Measurements from ENCODE around the gene SLC26A9.
"Not testable (repeated sequence)": the region's sequence is repeated elsewhere in the genome, so short reads cannot be mapped to it uniquely, and the experiment has no call there.

SLC26A9 gene

DNA sequence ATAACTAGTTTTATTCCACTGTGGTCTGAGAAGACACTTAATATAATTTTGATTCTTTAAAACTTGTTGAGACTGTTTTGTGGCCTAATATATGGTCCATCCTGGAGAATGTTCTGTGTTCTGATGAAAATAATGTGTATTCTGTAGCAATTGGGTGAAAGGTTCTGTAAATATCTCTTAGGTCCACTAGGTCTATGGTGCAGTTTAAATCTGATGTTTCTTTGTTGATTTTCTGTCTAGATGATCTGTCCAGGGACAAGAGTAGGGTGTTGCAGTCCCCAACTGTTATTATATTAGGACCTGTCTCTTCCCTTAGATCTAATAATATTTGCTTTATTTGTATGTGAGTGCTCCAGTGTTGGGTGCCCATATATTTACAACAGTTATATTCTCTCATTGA is 59.5 kb downstream of the SLC26A9 start:
- no peak for DNase-seq

DNA sequence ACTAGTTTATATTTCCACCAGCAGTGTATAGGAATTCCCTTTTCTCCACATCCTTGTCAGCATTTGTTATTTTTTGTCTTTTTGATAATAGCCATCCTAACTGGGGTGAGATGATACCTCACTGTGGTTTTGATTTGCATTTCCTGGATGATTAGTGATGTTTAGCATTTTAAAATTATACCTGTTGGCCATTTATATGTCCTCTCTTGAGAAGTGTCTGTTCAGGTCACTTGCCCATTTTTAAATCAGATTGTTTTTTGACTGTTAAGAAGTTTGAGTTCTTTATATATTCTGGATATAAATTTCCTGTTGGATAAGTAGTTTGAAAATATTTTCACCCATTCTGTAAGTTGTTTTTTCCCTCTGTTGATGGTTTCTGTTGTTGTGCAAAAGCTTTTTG is 62.3 kb downstream of the SLC26A9 start:
- DNase-seq = no peak

DNA sequence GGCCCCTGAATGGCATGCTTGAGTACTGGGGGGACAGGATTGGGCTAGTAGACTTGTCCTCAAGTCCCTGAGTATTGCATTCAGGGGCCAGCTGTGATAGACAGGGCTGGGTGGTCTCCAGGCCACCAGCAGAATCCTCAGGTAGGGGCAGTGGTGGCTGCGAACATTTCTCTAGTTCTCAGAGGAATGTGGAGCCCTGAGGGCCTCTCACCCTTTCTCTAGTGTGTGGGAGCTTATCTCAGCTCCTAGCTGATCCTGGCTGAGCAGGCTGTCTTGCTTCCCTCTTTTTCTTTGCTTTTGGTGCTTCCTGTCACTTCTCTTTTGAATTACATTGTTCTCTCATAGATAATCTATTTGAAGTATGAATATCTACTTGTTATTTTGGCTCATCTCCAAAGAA is 63.3 kb downstream of the SLC26A9 start:
- DNase-seq = no peak

DNA sequence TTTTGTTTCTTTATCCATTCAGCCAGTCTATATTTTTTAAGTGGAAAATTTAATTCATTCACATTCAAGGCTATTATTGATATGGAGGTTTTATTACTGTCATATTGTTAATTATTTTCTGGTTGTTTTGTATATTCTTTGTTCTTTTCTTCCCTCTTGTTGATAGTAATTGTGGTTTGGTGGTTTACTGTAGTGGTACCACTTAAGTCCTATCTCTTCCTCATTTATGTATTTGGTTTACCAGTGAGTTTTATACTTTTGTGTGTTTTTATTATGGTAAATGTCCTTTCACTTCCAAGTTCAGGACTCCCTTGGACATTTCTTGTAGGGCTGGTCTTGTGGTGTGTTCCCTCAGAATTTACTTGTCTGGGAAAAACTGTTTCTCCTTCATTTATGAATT is 65.2 kb downstream of the SLC26A9 start:
- DNase-seq = no peak

DNA sequence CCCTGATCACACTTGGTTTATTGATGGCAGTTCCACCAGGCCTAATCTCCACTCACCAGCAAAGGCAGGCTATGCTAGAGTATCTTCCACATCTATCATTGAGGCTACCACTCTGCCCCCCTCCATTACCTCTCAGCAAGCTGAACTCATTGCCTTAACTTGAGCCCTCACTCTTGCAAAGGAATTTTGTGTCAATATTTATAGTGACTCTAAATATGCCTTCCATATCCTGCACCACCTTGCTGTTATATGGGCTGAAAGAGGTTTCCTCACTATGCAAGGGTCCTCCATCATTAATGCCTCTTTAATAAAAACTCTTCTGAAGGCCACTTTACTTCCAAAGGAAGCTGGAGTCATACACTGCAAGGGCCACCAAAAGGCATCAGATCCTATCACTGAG is 70.1 kb downstream of the SLC26A9 start:
- DNase-seq = not testable (repeated sequence)

DNA sequence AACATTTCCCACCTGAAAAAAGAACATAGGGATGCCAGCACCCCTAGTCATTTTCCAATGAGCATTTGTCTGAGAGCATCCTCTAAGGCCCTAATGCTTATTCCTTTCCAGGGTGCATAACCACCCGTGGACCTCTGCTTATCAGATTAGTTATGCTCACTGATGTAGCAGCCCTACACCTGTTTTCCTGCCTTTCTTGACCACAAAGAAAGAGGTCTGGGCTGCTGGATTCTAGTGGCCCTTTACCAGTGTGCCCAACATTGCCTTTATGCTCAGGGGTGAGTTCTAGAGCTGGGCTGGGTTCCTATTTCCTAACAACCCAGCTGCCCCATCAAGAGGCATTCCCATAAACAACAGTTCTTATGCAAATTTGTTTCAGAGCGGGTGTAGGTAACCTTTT is 73.0 kb downstream of the SLC26A9 start:
- DNase-seq = no peak

All from stimulated activated CD4-positive, alpha-beta T cell treated with anti-CD3 and anti-CD28 coated beads, Interleukin-2, amount 100 ng/mL, for 24 hours (primary cell).